CD14-positive monocyte (primary cell): ENCODE measurements around the gene CRYZ. TPM values are rescaled to one million over a fixed set of nuclear protein-coding genes. Genes with fewer than 3 reads are reported as not detected.

ENCODE experiments used
- DNase-seq, 3 donors: peaks; one replicate each; pipeline ENCODE4 v3.0.0-alpha.2; 2011 to 2022
- H2AFZ ChIP-seq: 2 replicates; pipeline ENCODE4 v1.6.0; 2012; ENCODE audit warnings: mild to moderate bottlenecking, low read depth, low read length, inconsistent platforms; ENCODE audit not compliant: insufficient read depth, poor library complexity, severe bottlenecking
- H3K27ac ChIP-seq, 2 donors: 1 replicate in 1 of 2; 2 replicates in 1 of 2; pipeline ENCODE4 v1.5.1; 2012 to 2013; ENCODE audit warnings: low read length in 2 of 2, control low read depth in 1 of 2, inconsistent platforms in 1 of 2, low read depth in 1 of 2, mild to moderate bottlenecking in 1 of 2
- H3K27me3 ChIP-seq, 2 donors: one replicate each; pipeline versions ENCODE4 v1.6.0 to v1.6.1; 2011 to 2013; ENCODE audit warnings: low read length in 2 of 2; ENCODE audit not compliant: control insufficient read depth in 2 of 2, insufficient read depth in 2 of 2
- H3K36me3 ChIP-seq, 2 donors: replicated peaks in 1 of 2; 1 replicate in 1 of 2; 2 replicates in 1 of 2; pipeline versions ENCODE4 v1.5.1 to v1.6.1; 2012 to 2013; ENCODE audit warnings: low read length in 2 of 2, control low read depth in 1 of 2, inconsistent platforms in 1 of 2, mild to moderate bottlenecking in 1 of 2; ENCODE audit not compliant: insufficient read depth in 2 of 2, control insufficient read depth in 1 of 2
- H3K4me1 ChIP-seq, 2 donors: 1 replicate in 1 of 2; 2 replicates in 1 of 2; pipeline versions ENCODE4 v1.5.1 to v1.6.1; 2012 to 2013; ENCODE audit warnings: low read length in 2 of 2, control low read depth in 1 of 2, inconsistent platforms in 1 of 2, mild to moderate bottlenecking in 1 of 2, moderate library complexity in 1 of 2; ENCODE audit not compliant: insufficient read depth in 2 of 2, control insufficient read depth in 1 of 2
- H3K4me2 ChIP-seq: replicated peaks from 2 replicates; pipeline ENCODE3; 2012; ENCODE audit warnings: low read length, moderate library complexity, mild to moderate bottlenecking; ENCODE audit not compliant: poor library complexity, severe bottlenecking; ENCODE audit errors: extremely low read depth
- H3K4me3 ChIP-seq, 3 experiments: fragments of 200-600 bp in 1 of 3; sonication (generic) in 1 of 3; replicated peaks in 1 of 3; 1 replicate in 2 of 3; 2 replicates in 1 of 3; pipeline ENCODE4 v1.5.1; 2011 to 2013; ENCODE audit warnings: low read length in 3 of 3, mild to moderate bottlenecking in 3 of 3, control low read depth in 2 of 3, low read depth in 2 of 3, inconsistent platforms in 1 of 3, moderate library complexity in 1 of 3
- H3K79me2 ChIP-seq: 2 replicates; pipeline ENCODE4 v1.6.0; 2012; ENCODE audit warnings: mild to moderate bottlenecking, control low read depth, inconsistent platforms, low read length, moderate library complexity; ENCODE audit not compliant: insufficient read depth
- H3K9ac ChIP-seq: 2 replicates; pipeline ENCODE4 v1.6.0; 2017; ENCODE audit warnings: low read length, mild to moderate bottlenecking; ENCODE audit not compliant: insufficient read depth, poor library complexity, severe bottlenecking
- H3K9me3 ChIP-seq, 2 donors: replicated peaks in 1 of 2; 1 replicate in 1 of 2; 2 replicates in 1 of 2; pipeline versions ENCODE4 v1.5.1 to v1.6.1; 2012 to 2013; ENCODE audit warnings: low read length in 2 of 2, control low read depth in 1 of 2; ENCODE audit not compliant: control insufficient read depth in 1 of 2, insufficient read depth in 1 of 2
- H4K20me1 ChIP-seq: 2 replicates; pipeline ENCODE4 v1.6.0; 2012; ENCODE audit warnings: mild to moderate bottlenecking, low read length, control low read depth, moderate library complexity; ENCODE audit not compliant: insufficient read depth
- H3K27ac Mint-ChIP-seq, 7 donors: one replicate each; pipeline ENCODE4 v1.8.0; 2020; ENCODE audit warnings: mild to moderate bottlenecking in 7 of 7, mixed read lengths in 7 of 7, moderate library complexity in 6 of 7, inconsistent platforms in 2 of 7
- H3K27me3 Mint-ChIP-seq, 3 donors: one replicate each; pipeline ENCODE4 v1.8.0; 2021 to 2022; ENCODE audit warnings: low read depth in 3 of 3, mild to moderate bottlenecking in 3 of 3, mixed read lengths in 3 of 3, moderate library complexity in 3 of 3, inconsistent platforms in 1 of 3
- H3K36me3 Mint-ChIP-seq, 2 donors: one replicate each; pipeline ENCODE4 v1.8.0; 2020; ENCODE audit warnings: mixed read lengths in 2 of 2, inconsistent platforms in 1 of 2, mild to moderate bottlenecking in 1 of 2
- H3K4me1 Mint-ChIP-seq: one replicate; pipeline ENCODE4 v1.8.0; 2020; ENCODE audit warnings: mild to moderate bottlenecking, mixed read lengths
- H3K4me3 Mint-ChIP-seq, 2 donors: one replicate each; pipeline ENCODE4 v1.8.0; 2020; ENCODE audit warnings: mild to moderate bottlenecking in 2 of 2, mixed read lengths in 2 of 2, moderate library complexity in 1 of 2
- H3K9me3 Mint-ChIP-seq, 7 donors: one replicate each; pipeline ENCODE4 v1.8.0; 2020 to 2022; ENCODE audit warnings: mixed read lengths in 7 of 7, mild to moderate bottlenecking in 6 of 7, moderate library complexity in 6 of 7, inconsistent platforms in 2 of 7
- WGBS: methylation state at CpG from one replicate; pipeline ENCODE4 v1.1.5; 2013; ENCODE audit warnings: missing lambda C conversion rate; ENCODE audit not compliant: insufficient coverage; 5-methylcytosine and 5-hydroxymethylcytosine counted together
- intact Hi-C, 2 donors: fragments of 100-400 bp; cut with micrococcal nuclease; formaldehyde crosslinking; loops; one replicate each; pipeline versions ENCODE4 v1.15.0 to v1.15.1; 2023
- polyA plus RNA-seq, 3 donors: library from polyadenylated mRNA; depleted of rRNA in 1 of 3; unstranded in 2 of 3; stranded (reverse) in 1 of 3; fragments of 300-500 nt in 2 of 3; fragments of >200 nt in 1 of 3; fragmentation: Illumina TruSeq in 2 of 3; gene quantifications; 1 replicate in 2 of 3; 2 replicates in 1 of 3; pipeline ENCODE4 v1.2.3, GENCODE V29; 2012 to 2021
- TF ChIP-seq, protein P1 (sequence below): fragments of 200-600 bp; IDR thresholded peaks from one replicate; pipeline ENCODE4 v1.8.0; 2022; ENCODE audit warnings: antibody characterized with exemption, mild to moderate bottlenecking

CRYZ gene
- polyA plus RNA-seq, 3 donors, result 1.6 to 16.4 (median 6.1) TPM

- no CpG with 5 or more reads among the region's 1 CpG for WGBS
- peaks cover 0 to 2% (median 0%) of the 10 kb centered on the region in 7 donors for H3K9me3 Mint-ChIP-seq
- Histone ChIP-seq H3K79me2 (no peaks in the 10 kb centered on the region), H3K9me3 (no peaks in the 10 kb centered on the region), H3K9ac (no peak overlapping the region), H3K4me3 (no peak overlapping the region), H3K27me3 (no peaks in the 10 kb centered on the region), H3K4me1 (no peaks in the 10 kb centered on the region), H3K36me3 (no peaks in the 10 kb centered on the region), H2AFZ (no peak overlapping the region), H3K27ac (no peak overlapping the region), H4K20me1 (no peaks in the 10 kb centered on the region), H3K4me2 (no peak overlapping the region)
- H3K27ac Mint-ChIP-seq, result no peak overlapping the region
- peaks cover 12 to 13% of the 10 kb centered on the region in 2 donors for H3K36me3 Mint-ChIP-seq
- H3K27me3 Mint-ChIP-seq, result peaks cover 0 to 1% (median 0%) of the 10 kb centered on the region in 3 donors
- TF ChIP-seq, protein P1, sequence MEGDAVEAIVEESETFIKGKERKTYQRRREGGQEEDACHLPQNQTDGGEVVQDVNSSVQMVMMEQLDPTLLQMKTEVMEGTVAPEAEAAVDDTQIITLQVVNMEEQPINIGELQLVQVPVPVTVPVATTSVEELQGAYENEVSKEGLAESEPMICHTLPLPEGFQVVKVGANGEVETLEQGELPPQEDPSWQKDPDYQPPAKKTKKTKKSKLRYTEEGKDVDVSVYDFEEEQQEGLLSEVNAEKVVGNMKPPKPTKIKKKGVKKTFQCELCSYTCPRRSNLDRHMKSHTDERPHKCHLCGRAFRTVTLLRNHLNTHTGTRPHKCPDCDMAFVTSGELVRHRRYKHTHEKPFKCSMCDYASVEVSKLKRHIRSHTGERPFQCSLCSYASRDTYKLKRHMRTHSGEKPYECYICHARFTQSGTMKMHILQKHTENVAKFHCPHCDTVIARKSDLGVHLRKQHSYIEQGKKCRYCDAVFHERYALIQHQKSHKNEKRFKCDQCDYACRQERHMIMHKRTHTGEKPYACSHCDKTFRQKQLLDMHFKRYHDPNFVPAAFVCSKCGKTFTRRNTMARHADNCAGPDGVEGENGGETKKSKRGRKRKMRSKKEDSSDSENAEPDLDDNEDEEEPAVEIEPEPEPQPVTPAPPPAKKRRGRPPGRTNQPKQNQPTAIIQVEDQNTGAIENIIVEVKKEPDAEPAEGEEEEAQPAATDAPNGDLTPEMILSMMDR, result no peak
- DNase-seq, result no peak
- intact Hi-C loops, result no loop called here
- H3K4me3 Mint-ChIP-seq, result no peak overlapping the region
- no peaks in the 10 kb centered on the region for H3K4me1 Mint-ChIP-seq
Observed at GRCh38 chr1:74712881-74713280, 20.0 kb downstream of the CRYZ start.

GRCh38 chr1:74703386-74704182 lies 29.3 kb downstream of the CRYZ start:
- no peak overlapping the region for H3K27ac Mint-ChIP-seq
- H3K4me1 ChIP-seq, result no peaks in the 10 kb centered on the region
- H2AFZ ChIP-seq, result no peak overlapping the region

More at GRCh38 chr1:74703386-74704182, 29.3 kb downstream of the CRYZ start:
- H3K36me3 Mint-ChIP-seq, result peaks cover 9 to 15% of the 10 kb centered on the region in 2 donors
- Histone ChIP-seq H3K79me2 (no peaks in the 10 kb centered on the region), H3K36me3 (no peaks in the 10 kb centered on the region), H3K4me2 (no peak overlapping the region), H3K9me3 (no peaks in the 10 kb centered on the region), H3K9ac (no peak overlapping the region), H4K20me1 (no peaks in the 10 kb centered on the region), H3K4me3 (no peak overlapping the region), H3K27me3 (no peaks in the 10 kb centered on the region), H3K27ac (no peak overlapping the region)
- no peak overlapping the region for H3K4me3 Mint-ChIP-seq
- WGBS, result no CpG with 5 or more reads among the region's 6 CpGs
- intact Hi-C loops, result no loop called here
- peaks cover 0 to 1% (median 0%) of the 10 kb centered on the region in 3 donors for H3K27me3 Mint-ChIP-seq
- TF ChIP-seq, protein P1, result no peak
- no peak for DNase-seq
- H3K9me3 Mint-ChIP-seq, result no peaks in the 10 kb centered on the region
- H3K4me1 Mint-ChIP-seq, result no peaks in the 10 kb centered on the region
